HL-60/S4 treated with retinoic acid at 250 ng/mL for 4 days and 3 days (cell line): ENCODE measurements around the gene TMEM250.

Experiments
- in situ Hi-C: fragments of 300-500 bp; cut with MboI; formaldehyde crosslinking; loops from 2 replicates; pipeline ENCODE4 v1.7.0; 2022; ENCODE audit warnings: low sequenced_read_pairs

Gene TMEM250

DNA sequence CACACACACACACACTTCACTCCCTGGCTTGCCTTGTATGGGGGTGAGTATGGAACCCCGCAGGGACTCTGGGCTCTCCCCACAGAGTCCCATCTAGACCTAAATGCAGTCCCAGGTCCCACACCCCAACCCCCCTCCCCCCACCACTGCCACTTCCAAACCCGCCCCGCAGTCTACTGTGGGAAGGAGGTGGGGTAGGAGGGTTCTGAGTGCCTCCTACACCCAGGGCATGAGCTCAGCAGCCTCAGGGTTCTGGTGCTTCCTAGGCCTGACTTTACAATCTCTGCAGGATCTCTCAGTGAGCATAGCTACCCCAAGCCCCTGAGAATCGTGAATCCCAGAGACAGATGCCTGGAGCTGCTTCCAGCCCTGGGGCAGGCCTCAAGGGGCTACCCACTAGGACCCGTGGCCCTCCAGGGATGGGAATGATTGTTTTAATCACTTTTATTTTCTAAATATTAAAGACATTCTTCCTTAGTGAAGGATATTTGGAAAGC is 22.1 kb downstream of the TMEM250 start:
- in situ Hi-C loops = no loop called here

DNA sequence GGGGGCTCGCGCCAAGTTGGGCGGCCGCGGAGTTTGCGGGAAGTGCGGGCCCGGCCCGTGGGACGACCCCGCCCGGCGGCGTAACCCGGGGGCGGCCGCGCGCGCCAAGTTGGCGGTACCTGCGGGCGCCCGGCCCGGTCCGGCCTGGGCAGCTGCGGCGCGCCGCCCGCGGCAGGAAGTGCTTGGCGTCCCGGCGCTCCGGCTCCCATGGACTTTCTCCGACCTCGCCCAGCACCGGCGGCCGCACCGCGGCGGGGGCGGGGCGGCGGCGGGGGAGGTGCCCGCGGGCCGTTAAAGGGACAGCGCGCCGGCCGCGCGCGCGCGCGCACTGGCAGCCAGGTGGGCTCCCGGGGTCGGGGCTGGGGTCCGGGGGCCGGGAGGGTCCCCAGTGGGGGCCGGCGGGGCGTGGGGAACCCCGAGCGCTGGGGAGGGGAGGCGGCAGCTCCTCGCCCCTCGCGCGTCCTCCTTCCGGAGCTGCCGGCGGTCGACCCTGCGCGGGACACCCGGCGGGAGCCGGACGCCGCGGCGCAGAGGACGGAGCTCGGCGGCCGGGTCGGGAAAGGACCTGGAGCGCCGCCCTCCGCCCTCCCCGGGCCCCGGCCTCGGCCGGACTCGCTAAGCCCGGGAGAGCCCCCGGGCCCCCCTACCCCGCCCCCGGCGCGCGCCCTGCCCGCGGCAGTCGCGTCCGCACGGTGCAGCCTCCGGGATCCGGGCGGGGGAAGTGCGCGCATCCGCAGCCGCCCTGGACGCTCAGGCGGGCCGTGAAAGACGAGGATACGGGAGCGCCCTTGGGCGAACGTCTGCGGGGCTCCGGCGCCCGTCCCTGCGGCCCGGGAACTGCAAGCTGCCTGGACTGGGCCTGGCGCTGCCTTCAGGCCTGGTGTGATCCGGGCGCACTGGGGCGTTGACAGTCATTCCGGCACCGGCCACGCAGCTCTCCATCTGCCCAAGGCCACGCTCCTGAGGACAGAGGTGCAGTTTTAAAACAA is 23.3 kb downstream of the TMEM250 start, which contains the start of gene NACC2:
TSS of gene NACC2 (minus strand) at position 220 of the 989 bp plus-strand sequence. CDS start 44,768 bp downstream, outside the sequence.
- in situ Hi-C loops = no loop called here

DNA sequence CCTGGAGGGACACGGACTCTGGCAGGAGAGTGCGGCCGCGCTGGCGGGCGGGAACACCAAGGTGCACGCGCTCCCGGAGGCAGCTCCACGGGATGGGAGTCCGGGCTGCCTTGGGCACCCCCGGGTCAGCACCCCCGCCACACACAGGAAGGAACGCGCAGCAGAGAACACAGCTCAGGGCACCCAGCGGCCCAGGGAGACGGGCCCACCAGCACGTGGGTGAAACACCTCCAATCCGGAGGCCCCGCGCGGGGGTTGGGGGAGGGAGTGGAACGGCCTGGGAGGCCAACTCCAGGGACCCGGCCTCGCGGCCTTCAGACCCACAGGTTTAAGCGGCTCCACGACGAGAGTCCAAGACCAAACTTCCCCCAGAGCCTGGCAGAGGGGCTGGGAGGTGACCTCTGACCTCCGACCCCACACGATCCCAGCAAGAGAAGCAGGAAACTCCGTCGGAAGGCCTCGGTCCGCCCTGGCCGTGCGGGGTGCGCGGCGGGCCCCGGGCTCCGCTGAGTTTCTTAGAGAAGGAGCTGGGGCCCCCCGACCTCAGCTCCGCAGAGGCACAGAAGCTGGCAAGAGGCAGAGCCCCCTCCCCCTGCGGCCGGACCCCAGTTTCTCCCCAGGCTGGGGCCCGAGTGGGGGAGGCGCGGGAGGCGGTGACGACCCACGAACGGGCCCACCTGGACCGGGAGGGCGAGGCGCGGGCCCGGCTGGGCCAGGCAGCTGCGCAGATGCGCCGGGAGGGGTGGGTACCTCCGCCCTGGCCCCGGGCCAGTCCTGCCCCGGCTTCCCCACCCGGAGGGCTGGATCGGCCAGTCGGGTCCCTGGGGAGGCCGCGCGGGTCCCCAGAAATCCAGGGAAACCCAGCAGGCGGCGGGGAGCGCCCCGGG is 24.4 kb downstream of the TMEM250 start:
- in situ Hi-C loops = no loop called here

DNA sequence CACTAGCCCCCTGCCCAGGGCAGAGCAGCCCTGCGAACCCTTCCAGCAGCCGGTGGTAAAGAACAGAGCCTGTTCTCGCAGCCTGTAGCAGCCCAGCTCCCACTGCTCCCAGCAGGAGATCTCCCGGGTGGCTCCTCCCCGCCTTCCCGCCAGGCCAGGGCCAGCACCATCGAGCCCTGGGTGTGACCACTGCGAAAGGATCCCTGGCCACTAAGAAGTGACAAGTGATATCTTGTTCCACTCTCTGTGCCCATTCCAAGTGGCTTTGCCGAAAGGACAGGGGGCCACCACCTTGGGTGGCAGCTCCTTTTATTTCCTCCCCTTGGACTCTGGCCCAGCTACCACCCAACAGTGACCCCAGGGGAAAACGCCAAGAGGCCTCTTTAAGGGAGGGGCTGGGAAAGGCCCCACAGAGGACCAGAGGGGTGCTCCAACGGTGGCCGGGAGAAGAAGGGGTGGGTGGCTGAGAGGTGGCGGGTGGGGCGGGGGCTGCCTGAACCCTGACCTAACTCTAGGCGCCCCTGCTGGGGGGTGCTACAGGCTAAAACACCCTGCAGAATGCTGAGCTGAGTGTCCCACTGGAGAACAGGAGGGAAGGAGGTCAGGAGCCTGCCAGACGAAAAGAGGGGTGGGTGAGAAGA is 25.2 kb downstream of the TMEM250 start:
- in situ Hi-C loops = no loop called here

DNA sequence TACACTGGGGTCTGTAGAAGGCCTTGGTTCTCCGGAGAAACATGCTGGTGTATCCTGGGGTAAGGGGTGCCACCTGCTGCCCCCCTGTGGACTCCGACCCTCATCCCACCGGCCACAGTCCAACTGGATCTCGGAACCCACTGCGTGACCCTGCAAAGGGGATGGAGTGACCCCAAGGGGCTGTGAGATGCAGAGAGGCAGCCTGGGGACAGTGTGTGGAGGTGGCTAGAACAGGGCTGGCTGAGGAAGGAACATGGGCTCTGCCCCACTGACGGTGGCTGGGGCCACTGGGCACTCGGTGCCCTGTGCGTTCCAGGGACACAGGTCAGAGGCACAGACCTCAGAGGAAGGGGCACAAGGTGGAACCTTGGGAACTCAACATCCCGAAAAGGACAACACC is 25.9 kb downstream of the TMEM250 start:
- in situ Hi-C loops = no loop called here

DNA sequence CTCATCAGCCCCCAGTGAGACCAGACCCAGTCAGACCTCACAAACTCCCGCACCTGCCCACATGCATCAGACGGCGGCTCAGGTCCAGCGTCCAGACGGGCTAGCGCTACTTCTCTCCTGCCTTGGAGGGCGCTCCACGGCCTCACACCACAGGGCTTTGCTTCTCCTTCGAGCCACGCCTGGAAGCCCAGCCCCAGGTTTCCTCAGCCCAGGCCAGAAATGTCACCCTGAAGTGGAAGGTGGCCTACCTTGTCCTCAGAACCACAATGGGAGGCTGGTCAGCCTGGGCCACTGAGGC is 26.4 kb downstream of the TMEM250 start:
- in situ Hi-C loops = no loop called here

DNA sequence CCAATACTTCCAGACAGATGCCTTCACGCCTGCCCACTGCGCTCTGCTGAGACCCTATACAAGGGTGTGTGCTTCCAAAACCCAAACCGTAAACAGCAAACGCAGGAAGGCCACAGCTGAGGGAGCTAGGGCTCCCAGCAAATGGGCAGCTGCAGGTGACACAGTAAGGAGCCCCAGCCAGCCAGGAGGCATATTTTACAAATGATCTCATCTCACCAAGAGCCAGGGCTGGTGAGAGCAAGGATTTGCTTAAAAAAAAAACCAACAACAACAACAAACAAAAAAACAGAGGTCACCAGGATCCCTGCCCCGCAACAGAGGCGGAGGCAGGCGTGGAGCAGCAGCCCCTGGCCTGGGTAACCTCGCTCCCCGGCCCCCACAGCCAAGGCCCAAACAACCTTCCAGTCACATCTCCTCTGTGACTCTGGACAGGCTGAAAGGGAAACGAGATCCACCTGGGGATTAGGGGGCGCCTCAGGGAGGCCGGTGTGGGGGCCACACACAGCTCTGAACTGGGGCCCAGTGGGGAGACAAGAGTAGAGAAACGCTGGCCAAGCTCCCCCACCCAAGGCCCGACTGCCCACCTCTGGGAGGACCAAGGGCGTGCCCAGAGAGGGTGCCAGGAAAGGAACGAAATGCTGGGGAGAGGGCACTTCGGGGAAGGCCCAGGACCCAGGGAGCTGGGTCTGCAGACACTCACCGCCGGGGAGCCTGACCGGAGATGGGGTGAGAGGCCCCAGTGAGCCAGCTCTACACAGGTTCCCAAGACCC is 26.9 kb downstream of the TMEM250 start:
- in situ Hi-C loops = no loop called here

DNA sequence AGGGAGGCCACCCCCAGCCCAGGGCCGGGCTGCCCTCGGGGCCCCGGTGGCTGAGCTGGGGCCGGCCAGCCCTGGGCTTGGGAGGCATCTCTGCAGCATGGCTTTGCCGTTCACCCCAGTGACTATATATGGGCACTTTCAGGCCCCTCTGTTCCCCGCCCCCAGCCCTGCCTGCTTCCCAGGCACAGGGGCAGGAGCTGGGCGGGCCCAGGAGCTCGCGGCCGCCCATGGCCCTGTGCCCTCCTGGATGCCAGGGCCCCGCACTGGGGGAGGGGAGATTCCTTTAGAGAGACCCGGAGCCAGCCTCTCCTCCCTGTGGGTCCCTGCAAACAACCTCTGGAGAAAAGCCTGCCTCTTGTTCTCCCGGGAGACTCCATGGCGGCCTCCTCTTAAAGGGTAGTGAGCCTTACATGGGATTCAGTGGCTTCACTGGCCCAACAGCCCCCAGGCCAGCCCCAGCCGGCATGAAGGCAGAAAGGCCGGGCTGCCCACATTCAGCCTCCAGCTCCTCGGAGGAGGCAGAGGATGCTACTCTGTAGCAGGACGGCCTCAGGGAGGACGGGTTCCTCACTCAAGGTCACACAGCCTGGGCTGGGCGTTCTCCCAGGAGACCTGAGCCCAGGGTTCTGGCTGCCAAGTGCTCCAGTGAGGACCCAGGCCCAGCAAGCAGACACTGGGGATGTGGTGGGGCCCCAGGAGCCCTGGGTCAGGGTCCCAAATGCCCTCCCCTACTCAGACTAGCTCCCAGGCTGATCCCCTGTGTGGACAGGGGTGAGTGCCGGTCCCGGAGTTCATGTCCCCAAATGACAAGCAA is 27.7 kb downstream of the TMEM250 start:
- in situ Hi-C loops = no loop called here

DNA sequence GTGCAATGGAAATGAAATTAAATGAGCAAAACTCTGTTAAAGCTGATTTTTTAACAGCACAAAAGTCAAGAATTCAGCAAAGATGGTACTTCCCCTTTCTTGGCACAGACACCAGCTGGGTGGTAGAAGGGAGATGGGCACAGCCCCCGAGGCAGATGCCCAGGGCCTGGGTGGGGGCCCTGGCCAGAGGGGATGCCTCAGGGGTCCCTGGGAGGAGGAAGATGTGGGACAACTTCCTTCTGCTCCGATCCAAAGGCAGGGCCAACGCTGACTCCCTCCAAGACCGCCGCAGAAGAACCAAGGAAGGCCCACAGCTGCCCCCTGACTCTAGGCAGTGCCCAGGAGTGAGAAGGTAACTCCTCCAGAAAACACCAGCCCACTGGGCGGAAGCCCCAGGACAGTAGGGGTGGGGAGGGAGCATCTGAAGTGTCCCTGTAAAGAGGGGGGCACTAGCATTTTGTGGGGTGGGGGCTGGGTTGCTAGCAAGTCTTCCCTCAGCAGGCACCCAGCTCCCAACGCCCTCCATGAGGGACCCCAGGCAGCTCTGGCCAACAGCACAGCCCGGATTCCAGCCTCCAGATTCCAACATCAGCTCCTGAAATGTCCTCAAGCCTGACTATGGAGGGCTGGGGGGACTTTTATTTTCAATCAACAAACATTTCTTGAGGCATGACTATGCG is 28.5 kb downstream of the TMEM250 start:
- in situ Hi-C loops = no loop called here

DNA sequence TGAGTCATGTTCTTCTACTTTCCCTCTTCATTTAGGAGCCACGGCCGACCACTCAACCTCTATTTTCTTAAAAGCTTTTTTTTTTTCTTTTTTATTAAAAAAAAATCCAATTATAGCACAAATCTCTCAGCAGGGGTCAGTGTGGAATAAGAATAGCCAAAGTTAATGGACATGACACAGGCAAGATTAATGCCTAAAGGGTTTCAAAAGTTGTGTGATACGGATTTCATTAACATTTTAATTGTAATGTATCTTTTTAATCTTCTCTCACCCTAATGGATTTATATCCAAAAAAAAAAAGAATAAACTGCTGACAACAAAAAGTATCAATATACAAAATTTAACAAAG is 29.0 kb downstream of the TMEM250 start:
- in situ Hi-C loops = no loop called here

DNA sequence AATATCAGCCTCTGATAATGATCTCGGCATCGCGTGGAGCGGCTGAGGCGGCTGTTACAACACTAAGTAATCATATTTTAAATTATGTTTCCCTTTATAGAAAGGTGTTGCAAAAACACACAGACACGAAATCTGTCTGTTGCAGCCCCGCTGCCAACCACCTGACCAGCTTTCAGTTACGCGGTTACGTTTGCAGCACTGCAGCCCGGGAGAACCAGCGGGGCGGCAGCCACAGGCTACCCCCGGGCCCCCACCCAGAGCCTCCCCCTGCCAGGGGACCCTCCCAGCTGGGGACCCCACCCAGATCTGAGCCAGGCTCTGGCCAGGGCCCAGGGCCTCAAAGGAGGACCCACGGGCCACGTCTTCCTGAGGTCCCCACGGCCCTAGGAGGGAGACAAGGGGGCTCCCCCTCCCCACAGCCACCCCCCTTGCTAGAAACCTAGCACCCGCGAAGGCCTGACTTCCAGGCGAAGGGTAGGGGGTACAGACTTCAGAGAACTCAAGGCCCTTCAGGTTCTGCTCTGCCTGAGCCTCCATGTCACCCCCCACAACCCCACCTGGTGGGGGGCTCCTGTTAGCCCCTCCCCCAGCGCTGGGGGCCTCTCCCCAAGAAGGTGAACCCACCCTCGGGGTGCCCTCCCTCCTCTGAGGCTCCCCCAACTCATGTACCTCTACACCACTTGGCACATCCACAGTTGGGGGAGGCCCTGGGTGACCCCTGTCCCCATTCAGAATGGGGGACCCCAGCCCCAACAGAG is 29.6 kb downstream of the TMEM250 start:
- in situ Hi-C loops = no loop called here

DNA sequence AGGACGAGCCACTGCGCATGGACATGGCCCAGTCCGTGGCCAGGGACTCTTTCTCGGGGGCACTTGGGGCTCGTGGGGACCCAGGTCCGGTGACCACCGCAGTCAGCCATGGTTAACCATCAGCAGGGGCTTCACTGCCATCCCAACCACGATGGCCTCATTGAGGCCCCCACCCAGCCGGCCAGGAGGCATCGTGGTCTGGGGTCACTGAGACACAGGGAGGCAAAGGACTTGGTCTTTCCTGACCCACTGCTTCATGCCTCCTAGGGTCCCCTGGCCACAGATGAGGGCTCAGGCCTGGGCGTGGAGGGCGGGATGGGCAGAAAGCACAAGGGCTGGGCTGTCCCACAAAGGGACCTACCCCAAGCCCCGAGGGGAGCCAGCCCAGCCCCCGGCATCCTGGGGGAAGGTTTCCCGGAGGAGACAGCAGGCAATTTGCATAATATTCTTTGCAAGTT is 30.2 kb downstream of the TMEM250 start:
- in situ Hi-C loops = no loop called here

DNA sequence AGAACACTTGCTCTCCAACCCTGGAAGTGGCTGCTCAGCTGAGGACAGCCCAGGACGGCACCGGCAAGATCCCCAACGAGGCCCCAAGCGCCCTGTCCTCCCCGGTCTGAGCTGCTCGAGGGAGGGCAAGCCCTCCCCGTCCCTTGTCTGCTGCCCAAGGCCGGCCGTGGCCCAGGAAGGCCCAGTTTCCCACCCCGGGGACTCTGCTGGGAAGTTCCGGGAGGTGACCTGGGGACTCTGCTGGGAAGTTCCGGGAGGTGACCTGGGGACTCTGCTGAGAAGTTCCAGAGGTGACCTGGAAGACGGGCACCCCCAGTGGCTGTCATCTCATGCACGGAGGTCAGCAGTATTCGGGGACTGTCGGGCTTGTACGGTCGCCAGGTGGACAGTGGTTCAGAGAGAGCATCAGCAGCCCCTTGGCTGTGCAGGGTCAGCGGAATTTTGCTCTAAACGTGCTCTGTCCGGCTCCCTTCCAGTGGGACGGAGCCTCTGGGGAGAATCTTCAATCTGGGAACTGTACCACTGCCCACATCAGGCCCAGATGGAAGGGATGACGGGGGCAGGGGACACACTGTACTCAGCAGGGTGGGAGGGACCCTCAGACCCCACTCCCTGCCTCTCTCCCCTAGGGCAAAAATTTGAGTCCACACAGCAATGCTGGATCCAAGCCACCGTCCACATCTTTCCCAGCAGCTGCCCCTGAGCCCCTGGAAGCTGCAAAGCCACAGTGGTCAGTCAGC is 30.8 kb downstream of the TMEM250 start:
- in situ Hi-C loops = no loop called here

DNA sequence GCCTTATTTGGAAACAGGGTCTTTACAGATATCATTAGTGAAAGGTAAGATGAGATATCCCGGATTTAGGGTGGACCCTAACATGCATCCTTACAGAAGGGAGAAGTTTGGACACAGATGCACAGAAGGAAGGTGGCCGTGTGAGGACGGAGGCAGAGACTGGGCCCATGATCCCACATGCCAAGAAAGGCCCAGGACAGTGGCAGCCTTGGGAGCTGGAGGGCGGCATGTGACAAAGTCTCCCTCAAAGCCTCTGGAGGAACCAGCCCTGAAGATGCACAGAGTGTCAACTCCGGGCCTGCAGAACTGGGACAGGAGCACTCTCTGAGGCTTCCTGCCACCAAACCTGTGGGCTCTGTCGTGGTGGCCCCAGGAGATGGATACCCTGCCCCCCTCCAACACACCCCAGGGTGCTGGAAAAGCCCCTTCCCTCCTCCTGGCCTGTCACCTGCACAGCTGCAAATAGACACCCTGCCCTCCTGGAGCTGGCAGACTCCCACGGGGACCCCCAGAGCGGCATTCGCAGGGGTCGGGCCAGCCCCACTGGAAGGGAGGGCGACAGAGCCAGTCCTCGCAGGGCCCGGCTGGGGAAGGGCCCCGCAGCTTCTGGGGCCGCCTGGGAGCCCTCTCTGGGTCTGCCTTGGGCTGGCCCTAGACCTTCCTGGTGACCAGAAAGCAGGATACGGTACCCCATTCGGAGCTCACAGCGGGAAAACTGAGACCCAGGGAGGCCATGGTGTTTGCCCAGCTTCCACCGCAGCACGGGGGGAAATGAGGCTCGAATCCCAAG is 31.5 kb downstream of the TMEM250 start:
- in situ Hi-C loops = no loop called here

DNA sequence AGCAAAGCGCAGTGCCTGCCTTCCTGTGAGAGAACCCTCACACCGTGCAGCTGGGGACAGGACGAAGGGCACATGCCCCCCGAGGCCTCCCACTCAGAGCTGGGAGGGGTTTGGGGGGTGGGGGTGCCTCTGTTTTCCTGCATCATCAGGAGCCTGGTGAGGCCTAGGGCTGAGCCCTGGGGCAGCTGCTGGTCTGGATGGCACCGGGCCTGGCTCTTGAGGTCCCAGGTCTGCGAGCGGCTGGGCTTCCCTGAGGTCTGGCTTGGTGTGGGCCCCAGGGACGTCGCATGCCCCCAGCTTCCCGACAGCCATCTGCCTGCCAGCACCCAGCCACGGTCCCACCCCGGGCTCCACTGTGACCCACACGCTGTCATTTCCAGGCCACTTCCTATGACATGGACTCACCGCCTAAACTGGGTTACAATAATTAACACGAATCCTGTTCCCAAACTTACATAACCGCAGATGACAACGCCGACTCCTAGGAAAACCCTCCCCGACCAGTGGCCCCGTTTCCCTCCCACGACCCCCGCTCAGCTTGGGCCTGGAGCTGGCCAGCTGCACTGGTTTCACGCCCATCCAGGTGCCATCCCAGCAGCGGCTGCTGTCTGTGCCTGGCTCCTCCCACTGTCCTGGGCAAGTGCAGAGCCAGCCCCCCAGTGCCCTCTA is 32.3 kb downstream of the TMEM250 start:
- in situ Hi-C loops = no loop called here

DNA sequence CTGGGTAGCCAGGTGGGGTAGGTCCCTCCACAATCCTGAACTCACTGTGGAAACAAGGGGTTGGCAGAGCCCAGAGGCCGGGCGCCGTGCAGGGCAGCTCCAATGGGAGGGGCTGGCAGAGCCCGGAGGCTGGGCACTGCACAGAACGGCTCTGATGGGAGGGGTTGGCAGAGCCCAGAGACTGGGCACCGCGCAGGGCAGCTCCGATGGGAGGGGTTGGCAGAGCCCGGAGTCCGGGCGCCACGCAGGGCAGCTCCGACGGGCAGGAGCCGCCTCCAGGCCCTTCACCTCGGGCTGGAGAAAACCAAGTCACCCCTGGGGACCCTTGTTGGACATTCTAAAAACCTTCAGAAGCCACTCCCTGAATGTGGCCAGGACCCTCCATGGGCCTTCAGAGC is 32.9 kb downstream of the TMEM250 start:
- in situ Hi-C loops = no loop called here
